IMR-90 (cell line): ENCODE results near the gene KCNT1. TPM values are rescaled to one million over a fixed set of nuclear protein-coding genes. Genes with fewer than 3 reads are reported as not detected.

Source experiments
- ATAC-seq: fragments of 200-7000 bp; cut with Tn5 transposase; 2 replicates; pipeline ENCODE4 v1.9.1; 2020; ENCODE audit warnings: low read depth, mild to moderate bottlenecking, moderate library complexity
- BruUV-seq: library from RNA; stranded (reverse); fragments of 400-500 nt; replicated peaks from 2 replicates; lab custom pipeline; 2021; lab: Mats Ljungman, UMichigan
- CTCF ChIA-PET: fragments of 300-600 bp; formaldehyde crosslinking; extraction: SDS; loops from one replicate; lab custom pipeline; 2021; ENCODE audit warnings: antibody characterized with exemption; lab: Yijun Ruan, JAX
- POLR2A ChIA-PET: fragments of 300-600 bp; sonication (Branson Sonifier 250); formaldehyde crosslinking; loops from one replicate; lab custom pipeline; 2022; ENCODE audit warnings: antibody characterized with exemption; ENCODE audit not compliant: unreplicated experiment; lab: Charles Lee
- DNase-seq: peaks from one replicate; pipeline ENCODE4 v3.0.0; 2013
- H2AFZ ChIP-seq: replicated peaks from 2 replicates; pipeline ENCODE3; 2013; ENCODE audit warnings: low read length, mild to moderate bottlenecking; ENCODE audit not compliant: poor library complexity
- H2AK5ac ChIP-seq: 2 replicates; pipeline ENCODE4 v1.6.1; 2013; ENCODE audit warnings: low read depth, low read length, inconsistent platforms
- H2AK9ac ChIP-seq: replicated peaks from 2 replicates; pipeline ENCODE3; 2013; ENCODE audit warnings: mild to moderate bottlenecking, low read depth, low read length, moderate library complexity; ENCODE audit not compliant: poor library complexity
- H2BK120ac ChIP-seq: 2 replicates; pipeline ENCODE4 v1.6.1; 2013; ENCODE audit warnings: low read depth, low read length, inconsistent platforms
- H2BK15ac ChIP-seq: 3 replicates; pipeline ENCODE4 v1.6.1; 2013; ENCODE audit warnings: low read depth, low read length, inconsistent platforms
- H2BK20ac ChIP-seq: 2 replicates; pipeline ENCODE4 v1.6.1; 2013; ENCODE audit warnings: low read depth, mild to moderate bottlenecking, inconsistent platforms, low read length, moderate library complexity
- H2BK5ac ChIP-seq: 2 replicates; pipeline ENCODE4 v1.6.1; 2013; ENCODE audit warnings: mild to moderate bottlenecking, low read depth, low read length, inconsistent platforms; ENCODE audit not compliant: poor library complexity, severe bottlenecking
- H3K14ac ChIP-seq: replicated peaks from 2 replicates; pipeline ENCODE4 v1.6.1; 2013; ENCODE audit warnings: low read depth, low read length, inconsistent platforms
- H3K18ac ChIP-seq: 2 replicates; pipeline ENCODE4 v1.6.1; 2013; ENCODE audit warnings: low read depth, low read length, control low read depth
- H3K23ac ChIP-seq: 2 replicates; pipeline ENCODE4 v1.6.1; 2013; ENCODE audit warnings: low read depth, low read length, inconsistent platforms
- H3K27ac ChIP-seq: 2 replicates; pipeline ENCODE4 v1.5.1; 2013; ENCODE audit warnings: mild to moderate bottlenecking, control low read depth, low read length; ENCODE audit not compliant: insufficient read depth
- H3K27me3 ChIP-seq: 2 replicates; pipeline ENCODE4 v1.6.1; 2013; ENCODE audit warnings: low read length; ENCODE audit not compliant: control insufficient read depth, insufficient read depth
- H3K36me3 ChIP-seq: 2 replicates; pipeline ENCODE4 v1.6.1; 2013; ENCODE audit warnings: low read length, mixed read lengths; ENCODE audit not compliant: control insufficient read depth, insufficient read depth
- H3K4ac ChIP-seq: 2 replicates; pipeline ENCODE4 v1.6.1; 2013; ENCODE audit warnings: low read depth, low read length, inconsistent platforms
- H3K4me1 ChIP-seq: 2 replicates; pipeline ENCODE4 v1.6.1; 2013; ENCODE audit warnings: low read length, mixed read lengths; ENCODE audit not compliant: control insufficient read depth, insufficient read depth
- H3K4me2 ChIP-seq: 2 replicates; pipeline ENCODE4 v1.6.1; 2013; ENCODE audit warnings: low read depth, mild to moderate bottlenecking, control low read depth, low read length, moderate library complexity
- H3K4me3 ChIP-seq: 2 replicates; pipeline ENCODE4 v1.5.1; 2013; ENCODE audit warnings: low read depth, mild to moderate bottlenecking, control low read depth, low read length, moderate library complexity; ENCODE audit not compliant: insufficient read depth
- H3K56ac ChIP-seq: 2 replicates; pipeline ENCODE4 v1.6.1; 2013; ENCODE audit warnings: low read length, inconsistent platforms; ENCODE audit not compliant: insufficient read depth; ENCODE audit errors: extremely low read depth
- H3K79me1 ChIP-seq, 2 experiments: 2 replicates each; pipeline ENCODE4 v1.6.1; 2013; ENCODE audit warnings: low read length in 2 of 2, inconsistent platforms in 1 of 2, low read depth in 1 of 2
- H3K9ac ChIP-seq: 2 replicates; pipeline ENCODE4 v1.6.1; 2013; ENCODE audit warnings: low read depth, low read length, control low read depth
- H3K9me1 ChIP-seq: 2 replicates; pipeline ENCODE4 v1.6.1; 2013; ENCODE audit warnings: low read length, inconsistent platforms; ENCODE audit not compliant: insufficient read depth
- H3K9me3 ChIP-seq: 2 replicates; pipeline ENCODE4 v1.6.1; 2013; ENCODE audit warnings: low read length; ENCODE audit not compliant: control insufficient read depth, insufficient read depth
- H4K20me1 ChIP-seq: 2 replicates; pipeline ENCODE4 v1.6.1; 2013; ENCODE audit warnings: low read length, inconsistent platforms; ENCODE audit not compliant: insufficient read depth
- H4K5ac ChIP-seq: 2 replicates; pipeline ENCODE4 v1.6.1; 2013; ENCODE audit warnings: mild to moderate bottlenecking, low read depth, low read length, control low read depth
- H4K8ac ChIP-seq, 2 experiments: 2 replicates each; pipeline ENCODE4 v1.6.1; 2013; ENCODE audit warnings: low read depth in 2 of 2, low read length in 2 of 2, control low read depth in 1 of 2, inconsistent platforms in 1 of 2
- H4K91ac ChIP-seq: 2 replicates; pipeline ENCODE4 v1.6.1; 2013; ENCODE audit warnings: low read depth, low read length, inconsistent platforms; ENCODE audit not compliant: insufficient read depth
- BHLHE40 ChIP-seq: fragments of 150-350 bp; IDR thresholded peaks from 2 replicates; pipeline ENCODE4 v1.6.1; 2016; ENCODE audit warnings: mild to moderate bottlenecking, low read depth, low read length
- CEBPB ChIP-seq: IDR thresholded peaks from 2 replicates; pipeline ENCODE4 v1.6.1; 2012; ENCODE audit warnings: low read depth, low read length, improper control_type of control experiment
- MAFK ChIP-seq: IDR thresholded peaks from 2 replicates; pipeline ENCODE4 v1.6.1; 2012; ENCODE audit warnings: low read depth, low read length, improper control_type of control experiment
- MAZ ChIP-seq: IDR thresholded peaks from 2 replicates; pipeline ENCODE4 v1.6.1; 2012; ENCODE audit warnings: low read depth, mild to moderate bottlenecking, low read length, improper control_type of control experiment, moderate library complexity, borderline replicate concordance
- RAD21 ChIP-seq: IDR thresholded peaks from 2 replicates; pipeline ENCODE4 v1.6.1; 2012; ENCODE audit warnings: low read length, improper control_type of control experiment
- USF2 ChIP-seq: fragments of 150-350 bp; IDR thresholded peaks from 2 replicates; pipeline ENCODE4 v1.6.1; 2017; ENCODE audit warnings: mild to moderate bottlenecking, antibody characterized with exemption, low read length, low read depth
- WGBS, 2 experiments: methylation state at CpG; one replicate each; pipeline versions ENCODE4 v1.1.5 to v1.1.7; 2013; ENCODE audit warnings: missing lambda C conversion rate in 2 of 2; ENCODE audit not compliant: insufficient read length in 1 of 2; ENCODE audit errors: extremely low coverage in 2 of 2; 5-methylcytosine and 5-hydroxymethylcytosine counted together
- dilution Hi-C: fragments of 300-500 bp; cut with HindIII; formaldehyde crosslinking; loops from one replicate; pipeline ENCODE4 v1.14.3; 2018; ENCODE audit warnings: low sequenced_read_pairs; ENCODE audit not compliant: unreplicated experiment
- in situ Hi-C: fragments of 300-500 bp; cut with MboI; formaldehyde crosslinking; loops from 3 replicates; pipeline ENCODE4 v1.14.3; 2019; ENCODE audit warnings: low sequenced_read_pairs, inconsistent platforms, mixed read lengths
- intact Hi-C: fragments of 100-400 bp; cut with micrococcal nuclease; formaldehyde crosslinking; loops from 2 replicates; pipeline ENCODE4 v1.10.0; 2022
- polyA plus RNA-seq, 3 experiments: library from polyadenylated mRNA; depleted of rRNA; stranded (reverse); fragments of >200 nt; gene quantifications; 2 replicates each; pipeline ENCODE4 v1.2.3, GENCODE V29; 2012; ENCODE audit warnings: low replicate concordance in 1 of 3
- total RNA-seq: library from RNA; depleted of rRNA; stranded (reverse); fragments of >200 nt; gene quantifications from 2 replicates; pipeline ENCODE4 v1.2.3, GENCODE V29; 2012

Gene KCNT1
- total and polyA plus RNA-seq, 2 of the 4 experiments (the other 2 are of a cell fraction), result not detected

GRCh38 chr9:135785013-135785575, 83.1 kb downstream of the KCNT1 start:
- H3K4ac ChIP-seq, result no peak overlapping the region
- no peak overlapping the region for H2AK5ac ChIP-seq
- H4K5ac ChIP-seq, result no peak overlapping the region
- no peaks in the 10 kb centered on the region for H3K9me1 ChIP-seq
- no peaks in the 10 kb centered on the region for H3K4me1 ChIP-seq
- H3K4me3 ChIP-seq, result no peak overlapping the region
- no peak overlapping the region for H2BK15ac ChIP-seq
- dilution Hi-C loops (no loop called here), intact Hi-C loops (no loop called here), in situ Hi-C loops (no loop called here)
- WGBS, 2 experiments, result 80% methylated on average over 4 of the region's 22 CpGs; no CpG with 5 or more reads in 1 of the 2 experiments
- no peak overlapping the region for H2BK5ac ChIP-seq
- H3K56ac ChIP-seq, result no peak overlapping the region
- no peaks in the 10 kb centered on the region for H3K79me1 ChIP-seq
- no peak overlapping the region for H2BK120ac ChIP-seq
- peaks cover 25% of the 10 kb centered on the region; the same call in 1 of the 2 replicates for H3K27me3 ChIP-seq
- DNase-seq, result no peak
- no peak overlapping the region for H2BK20ac ChIP-seq
- no TSS peak for BruUV-seq
- POLR2A ChIA-PET, result no interaction called here
- H3K9me3 ChIP-seq, result no peaks in the 10 kb centered on the region
- no peak overlapping the region for H3K23ac ChIP-seq
- no peaks in the 10 kb centered on the region for H3K36me3 ChIP-seq
- no peak overlapping the region for H3K4me2 ChIP-seq
- no peak for TF ChIP-seq MAFK
- no peak for TF ChIP-seq USF2
- no peak for TF ChIP-seq MAZ
- no peak for TF ChIP-seq RAD21
- no peak for TF ChIP-seq BHLHE40
- TF ChIP-seq CEBPB, result no peak
- CTCF ChIA-PET, result no interaction called here
- H2AK9ac ChIP-seq, result no peak overlapping the region
- H2AFZ ChIP-seq, result no peak overlapping the region
- no peak overlapping the region for H3K9ac ChIP-seq
- no peak overlapping the region for H3K14ac ChIP-seq
- no peak overlapping the region for H3K27ac ChIP-seq
- H3K18ac ChIP-seq, result no peak overlapping the region
- no peaks in the 10 kb centered on the region for H4K20me1 ChIP-seq
- no peak for ATAC-seq
- no peak overlapping the region for H4K8ac ChIP-seq
- H4K91ac ChIP-seq, result no peak overlapping the region
